Glutamatergic neuron (in vitro differentiated cells): ENCODE results near the gene PDE1C. TPM values are rescaled to one million over a fixed set of nuclear protein-coding genes. Genes with fewer than 3 reads are reported as not detected.
A peak's percentile ranks its signal among the peaks of the same experiment; 100 is the strongest.

Experiments
- DNase-seq: peaks from one replicate; pipeline ENCODE4 v3.0.0; 2022
- H3K27ac Mint-ChIP-seq: one replicate; pipeline ENCODE4 v1.8.0; 2020; ENCODE audit warnings: mild to moderate bottlenecking, mixed read lengths, inconsistent platforms; ENCODE audit not compliant: unreplicated experiment
- H3K27me3 Mint-ChIP-seq: one replicate; pipeline ENCODE4 v1.8.0; 2020; ENCODE audit warnings: mild to moderate bottlenecking, moderate library complexity, mixed read lengths, inconsistent platforms; ENCODE audit not compliant: unreplicated experiment
- H3K36me3 Mint-ChIP-seq: one replicate; pipeline ENCODE4 v1.8.0; 2020; ENCODE audit warnings: mild to moderate bottlenecking, mixed read lengths, inconsistent platforms; ENCODE audit not compliant: unreplicated experiment
- H3K4me1 Mint-ChIP-seq: one replicate; pipeline ENCODE4 v1.8.0; 2020; ENCODE audit warnings: mild to moderate bottlenecking, low read depth, mixed read lengths, inconsistent platforms; ENCODE audit not compliant: unreplicated experiment
- H3K4me3 Mint-ChIP-seq: one replicate; pipeline ENCODE4 v1.8.0; 2020; ENCODE audit warnings: mild to moderate bottlenecking, mixed read lengths, inconsistent platforms; ENCODE audit not compliant: unreplicated experiment
- H3K9me3 Mint-ChIP-seq: one replicate; pipeline ENCODE4 v1.8.0; 2020; ENCODE audit warnings: mild to moderate bottlenecking, moderate library complexity, mixed read lengths, inconsistent platforms; ENCODE audit not compliant: unreplicated experiment
- CTCF ChIP-seq: fragments of 200-600 bp; sonication (generic); IDR thresholded peaks from one replicate; pipeline ENCODE4 v1.5.0; 2021; ENCODE audit not compliant: partially characterized antibody, unreplicated experiment
- total RNA-seq: library from RNA; stranded (reverse); fragmentation: NEBNext Ultra II Directional; extraction: Animal tissue kit (Norgen Biotek cat#: 25700); gene quantifications from one replicate; pipeline ENCODE4 v1.2.1, GENCODE V29; 2021; ENCODE audit not compliant: unreplicated experiment

PDE1C gene
- total RNA-seq, 1 donor from 2014 or later = 3.3 TPM

DNA sequence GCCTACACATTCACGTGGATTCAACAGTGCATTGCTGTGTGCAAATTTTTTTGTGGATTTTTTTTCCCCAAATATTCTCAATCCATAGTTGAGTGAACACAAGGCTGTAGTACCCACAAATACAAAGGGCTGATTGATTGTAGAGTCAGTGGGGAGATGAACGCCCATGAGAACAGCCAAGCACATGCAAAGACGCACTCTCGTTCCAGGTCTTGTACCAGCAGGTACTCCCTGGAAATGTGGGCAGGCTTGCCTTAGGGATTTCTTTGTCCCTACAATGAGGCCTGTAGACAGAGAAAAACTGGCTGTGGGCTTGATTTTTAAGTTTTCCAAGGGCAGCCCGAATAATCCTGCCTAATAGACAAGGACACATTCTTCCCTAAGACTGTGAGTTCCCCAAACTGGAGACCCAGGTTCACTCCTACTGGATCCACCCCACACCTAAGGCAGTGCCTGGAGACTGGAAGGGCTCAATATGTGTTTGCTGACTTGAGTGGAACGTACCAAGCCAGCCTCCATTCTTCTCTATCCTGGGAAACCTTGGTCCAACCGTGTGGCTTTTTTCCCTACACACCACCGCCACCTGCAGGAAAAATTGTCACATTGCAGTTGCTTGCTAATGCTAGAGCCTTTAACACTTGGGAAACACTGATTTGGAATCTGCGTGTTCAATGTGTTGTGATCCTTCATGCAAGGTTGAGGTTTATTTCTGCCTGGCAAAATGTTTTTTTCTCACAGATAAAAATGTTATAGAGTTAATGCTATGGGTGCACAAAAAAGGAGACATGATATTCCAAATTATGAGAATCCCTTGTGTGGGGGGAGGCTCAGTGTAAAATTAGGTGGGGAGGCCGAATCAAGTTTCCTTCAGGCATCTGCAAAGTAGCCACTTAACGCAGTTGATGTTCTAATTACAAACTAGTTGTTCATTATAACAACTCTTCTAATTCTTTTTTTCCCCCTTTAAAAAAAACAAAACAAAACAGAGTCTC, 333.9 kb downstream of the PDE1C start:
- Mint-ChIP-seq H3K27me3 (no peaks in the 10 kb centered on the region), H3K4me3 (no peak overlapping the region), H3K4me1 (peaks cover 18% of the 10 kb centered on the region), H3K27ac (peak overlapping the region; percentile 65), H3K9me3 (no peaks in the 10 kb centered on the region), H3K36me3 (no peaks in the 10 kb centered on the region)
- peak; percentile 76 for DNase-seq
- TF ChIP-seq CTCF = peak; percentile 98

- TF ChIP-seq CTCF = no peak
- no peak overlapping the region for H3K4me3 Mint-ChIP-seq
- peaks cover 3% of the 10 kb centered on the region for H3K27me3 Mint-ChIP-seq
- H3K27ac Mint-ChIP-seq = no peak overlapping the region
- H3K4me1 Mint-ChIP-seq = peaks cover 18% of the 10 kb centered on the region
- H3K9me3 Mint-ChIP-seq = peaks cover 2% of the 10 kb centered on the region
- DNase-seq = no peak
- H3K36me3 Mint-ChIP-seq = no peaks in the 10 kb centered on the region
Observed at GRCh38 chr7:31734456-31734855, 335.8 kb downstream of the PDE1C start.

DNA sequence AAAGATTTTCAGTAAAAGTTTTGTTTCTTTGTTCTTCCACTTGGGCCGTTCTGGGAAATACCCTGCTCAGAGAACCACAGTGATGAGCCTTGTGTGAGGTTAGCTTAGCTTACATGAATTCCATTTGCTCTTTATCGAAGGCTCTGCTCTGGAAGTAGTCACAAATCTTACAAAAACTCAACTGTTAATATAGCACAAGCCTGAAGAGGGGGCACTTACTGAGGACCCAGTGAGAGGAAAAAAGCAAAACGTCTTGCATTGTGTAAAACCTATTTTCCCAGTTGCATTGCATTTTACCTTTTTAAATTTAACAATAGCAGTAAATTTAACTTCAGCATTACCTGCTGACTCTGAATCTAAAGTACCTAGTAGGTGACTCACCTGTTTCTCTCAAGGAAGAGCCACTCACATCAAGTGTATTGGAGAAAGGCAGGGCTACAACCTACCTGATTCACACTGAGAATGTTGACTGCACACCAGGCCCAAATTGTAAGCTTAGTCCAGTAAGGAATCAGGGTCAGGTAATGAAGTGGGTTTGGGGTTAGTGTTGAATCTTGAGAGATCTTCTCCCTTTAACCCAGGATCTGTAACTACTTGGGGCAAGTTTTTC, 340.9 kb downstream of the PDE1C start:
- peaks cover 2% of the 10 kb centered on the region for H3K9me3 Mint-ChIP-seq
- H3K36me3 Mint-ChIP-seq = no peaks in the 10 kb centered on the region
- H3K4me3 Mint-ChIP-seq = no peak overlapping the region
- no peak for DNase-seq
- no peak overlapping the region for H3K27ac Mint-ChIP-seq
- H3K4me1 Mint-ChIP-seq = peaks cover 14% of the 10 kb centered on the region
- peak; percentile 19 for TF ChIP-seq CTCF
- peaks cover 3% of the 10 kb centered on the region for H3K27me3 Mint-ChIP-seq

DNA sequence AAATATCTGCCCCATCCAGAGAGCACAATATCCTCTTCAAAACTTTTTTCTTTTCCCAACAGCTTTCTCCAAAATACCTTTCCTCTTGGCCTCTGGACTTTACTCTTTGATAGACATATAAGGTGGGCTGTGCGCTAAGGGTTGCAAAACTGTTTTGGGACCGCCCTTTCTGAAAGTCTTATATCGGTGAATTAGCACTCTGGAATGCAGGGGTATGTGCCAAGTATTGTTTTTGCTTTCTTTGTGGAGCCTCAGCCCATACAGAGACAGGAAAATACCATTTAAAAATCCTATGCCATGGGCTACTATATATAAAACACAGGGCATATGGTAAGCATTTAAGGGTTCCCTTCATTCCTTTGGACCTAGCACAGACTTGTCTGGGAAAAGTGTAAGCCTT, 345.5 kb downstream of the PDE1C start:
- H3K27ac Mint-ChIP-seq = no peak overlapping the region
- no peak overlapping the region for H3K4me3 Mint-ChIP-seq
- no peaks in the 10 kb centered on the region for H3K36me3 Mint-ChIP-seq
- DNase-seq = no peak
- TF ChIP-seq CTCF = no peak
- H3K27me3 Mint-ChIP-seq = no peaks in the 10 kb centered on the region
- no peaks in the 10 kb centered on the region for H3K9me3 Mint-ChIP-seq
- no peaks in the 10 kb centered on the region for H3K4me1 Mint-ChIP-seq

DNA sequence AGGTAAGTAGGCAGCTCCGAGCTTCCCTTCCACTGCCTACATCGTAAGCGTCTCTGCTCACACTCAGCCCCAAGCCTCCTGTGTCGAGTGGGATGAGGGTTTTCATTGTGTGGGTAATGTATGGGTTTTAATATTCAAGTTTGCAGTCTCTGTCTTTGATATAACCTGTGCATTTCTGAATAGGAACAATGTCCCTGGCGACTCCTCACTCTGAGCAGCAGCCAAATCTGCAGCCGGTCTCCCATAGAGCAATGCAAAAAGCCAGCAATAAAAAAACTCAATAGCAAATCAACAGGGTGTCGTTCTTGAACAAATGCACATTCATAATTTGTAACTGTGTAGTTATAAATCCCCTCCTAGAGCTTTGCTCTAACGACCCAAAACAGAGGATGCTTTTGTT, 349.8 kb downstream of the PDE1C start:
- no peak for TF ChIP-seq CTCF
- Mint-ChIP-seq H3K36me3 (no peaks in the 10 kb centered on the region), H3K9me3 (peaks cover 2% of the 10 kb centered on the region), H3K27ac (no peak overlapping the region), H3K4me3 (no peak overlapping the region), H3K27me3 (peaks cover 4% of the 10 kb centered on the region), H3K4me1 (no peaks in the 10 kb centered on the region)
- no peak for DNase-seq
